ENCODE data around the gene ASS1.

- no peak for TF ChIP-seq CTCF (conservative IDR thresholded peaks at IDR 0.05; ENCODE audit: low read depth, low read length)
- no peak for TF ChIP-seq EZH2 (IDR thresholded peaks at IDR 0.05; ENCODE audit: borderline replicate concordance, low read depth, low read length, poor library complexity, severe bottlenecking)
Observed at GRCh38 chr9:130421802-130422276, 22.9 kb upstream of the ASS1 start.
